Stimulated activated CD8-positive, alpha-beta memory T cell treated with anti-CD3 and anti-CD28 coated beads, Interleukin-12 subunit alpha, Interleukin-12 subunit beta, amount 100 ng/mL, for 24 hours (primary cell): ENCODE measurements around the gene KMT2B.

Experiments
- DNase-seq: peaks from one replicate; pipeline ENCODE4 v3.0.0-alpha.2; 2020; ENCODE audit errors: extremely low read depth

The KMT2B gene

DNA sequence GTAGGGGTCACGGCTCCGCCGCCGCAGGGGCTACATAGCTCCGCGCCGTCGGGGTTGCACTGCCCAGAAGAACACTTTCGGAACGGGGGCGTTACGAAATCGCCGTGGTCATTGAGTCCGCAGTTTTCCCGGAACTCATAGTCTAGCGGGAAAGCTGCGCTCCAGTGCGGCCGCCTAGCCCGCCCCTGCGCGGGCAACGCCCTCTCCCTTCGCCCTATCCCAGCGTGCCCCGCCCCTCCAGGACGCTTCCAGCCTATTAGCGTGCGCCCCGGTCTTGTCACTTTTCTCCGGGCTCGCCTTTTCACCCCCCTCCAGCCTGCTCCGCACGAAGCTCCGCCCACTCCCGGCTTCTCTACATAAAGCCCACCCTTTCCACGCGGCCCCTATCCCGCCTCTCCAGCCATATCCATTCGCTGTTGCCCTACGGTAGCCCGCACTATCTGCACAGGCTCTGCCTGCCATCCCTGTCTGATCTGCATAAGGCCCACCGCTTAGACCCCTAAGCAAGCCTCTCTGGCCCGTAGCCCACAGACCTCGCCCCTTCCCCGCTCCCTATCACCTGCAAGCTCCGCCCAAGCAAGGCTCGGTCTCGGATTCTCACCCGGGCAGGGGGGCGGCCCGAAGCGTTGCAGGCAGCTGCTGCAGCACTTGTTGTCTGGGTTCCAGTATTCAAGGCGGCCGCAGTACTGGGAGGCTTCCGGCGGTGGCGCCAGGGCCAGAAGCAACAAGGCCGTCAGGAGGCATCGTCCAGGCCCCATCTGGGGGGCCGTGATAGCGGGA, 22.8 kb downstream of the KMT2B start:
- peak; percentile 92 for DNase-seq

DNA sequence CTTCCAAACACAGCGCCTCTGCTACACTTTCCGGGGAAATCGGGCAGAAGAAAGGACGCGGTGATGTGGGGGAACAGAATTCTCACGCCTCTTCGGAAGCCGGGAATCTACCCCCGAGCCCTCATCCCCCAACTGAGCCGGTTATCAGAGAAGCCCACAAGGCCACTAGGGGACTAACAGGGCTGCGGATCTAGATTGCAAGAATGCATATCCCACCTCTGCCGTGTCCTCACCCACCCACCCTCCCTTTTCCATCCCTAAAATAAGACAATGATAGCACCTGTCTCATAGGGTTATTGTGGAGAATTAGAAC, 23.4 kb downstream of the KMT2B start:
- DNase-seq, result no peak

DNA sequence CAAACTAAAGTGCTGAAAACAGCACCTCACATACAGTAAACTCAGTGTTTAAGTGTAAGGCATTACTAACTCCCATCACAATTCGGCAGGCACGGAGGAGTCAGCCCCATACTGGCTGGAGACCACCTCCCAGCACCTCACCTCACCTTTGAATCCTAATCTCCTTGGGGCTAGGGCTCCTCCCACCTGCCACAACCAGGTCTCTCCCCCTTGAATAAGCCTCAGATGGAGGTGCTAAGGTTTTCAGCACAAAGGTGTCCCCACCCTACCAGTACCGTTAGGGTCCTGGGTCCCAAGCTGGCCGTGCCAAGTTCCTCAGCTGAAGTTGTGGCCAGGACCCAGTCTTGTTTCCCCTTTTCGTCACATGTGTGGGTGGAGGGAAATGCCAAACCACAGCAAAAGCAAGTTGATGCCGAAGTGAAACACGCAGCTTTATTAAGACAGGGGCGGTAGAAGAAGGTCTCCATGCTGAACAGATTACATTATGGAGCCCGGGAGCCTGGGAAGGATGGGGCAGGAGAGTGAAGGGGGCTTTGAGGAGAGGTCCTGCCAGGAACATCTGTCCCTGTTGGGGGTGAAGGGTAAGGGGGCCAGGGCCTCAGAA, 24.4 kb downstream of the KMT2B start, which contains the start of gene IGFLR1:
IGFLR1 (minus strand) TSS at position 332 of the 604 bp plus-strand sequence. CDS start 1,272 bp downstream, outside the sequence.
- peak; percentile 50 for DNase-seq

GRCh38 chr19:35743640-35744429, 26.0 kb downstream of the KMT2B start:
- DNase-seq, result no peak

DNA sequence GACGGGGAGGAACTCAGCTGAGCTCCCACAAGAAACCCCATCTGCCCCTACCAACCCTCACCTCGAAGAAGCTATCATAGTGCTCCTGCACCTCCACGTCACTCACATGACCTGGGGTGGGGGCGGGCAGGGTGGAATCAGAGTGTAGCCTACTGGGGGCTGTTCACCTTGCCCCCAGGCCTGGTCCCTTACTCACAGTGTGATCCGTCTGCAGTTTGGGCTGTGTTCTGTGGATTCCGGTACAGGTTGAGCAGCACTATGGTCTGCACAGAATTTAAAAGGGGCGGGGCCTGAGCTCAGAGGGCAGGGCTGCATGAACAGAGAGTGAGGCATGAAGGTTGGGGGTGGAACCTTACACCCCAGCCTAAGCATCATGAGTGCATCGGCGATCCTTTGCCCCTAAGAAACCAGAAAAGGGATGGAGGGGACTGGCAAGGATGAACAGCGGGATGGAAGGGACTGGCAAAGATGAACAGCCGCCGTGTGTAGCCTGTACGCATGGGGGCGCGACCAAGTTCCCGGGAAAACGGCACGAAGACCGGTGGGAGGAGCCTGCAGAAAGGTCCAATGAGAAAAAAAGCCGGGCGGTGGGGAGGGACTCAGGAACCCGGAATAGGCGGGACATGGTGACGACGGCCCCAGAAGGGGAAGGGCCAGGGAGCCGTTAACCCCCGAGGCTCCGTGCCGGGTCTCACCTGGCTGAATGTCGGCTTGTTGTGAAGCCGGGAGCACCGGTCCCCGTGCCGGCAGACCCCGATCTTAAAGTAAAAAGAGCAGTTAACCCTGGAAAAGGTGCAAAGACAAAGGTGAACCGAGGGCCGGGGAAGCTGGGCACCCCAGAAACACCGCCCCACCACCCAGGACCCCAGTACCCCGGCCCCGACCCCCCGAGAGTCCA, 26.9 kb downstream of the KMT2B start:
- peak; percentile 83 for DNase-seq

- DNase-seq, result peak; percentile 86
Measured at GRCh38 chr19:35745328-35746086, 27.7 kb downstream of the KMT2B start, which contains the start of the genes PSENEN and U2AF1L4. TSS of gene PSENEN (plus strand) at chr19:35745651. CDS start at chr19:35745931, 280 bp downstream. TSS of gene U2AF1L4 (minus strand) at chr19:35745418. CDS start at chr19:35745391, 27 bp downstream.

DNA sequence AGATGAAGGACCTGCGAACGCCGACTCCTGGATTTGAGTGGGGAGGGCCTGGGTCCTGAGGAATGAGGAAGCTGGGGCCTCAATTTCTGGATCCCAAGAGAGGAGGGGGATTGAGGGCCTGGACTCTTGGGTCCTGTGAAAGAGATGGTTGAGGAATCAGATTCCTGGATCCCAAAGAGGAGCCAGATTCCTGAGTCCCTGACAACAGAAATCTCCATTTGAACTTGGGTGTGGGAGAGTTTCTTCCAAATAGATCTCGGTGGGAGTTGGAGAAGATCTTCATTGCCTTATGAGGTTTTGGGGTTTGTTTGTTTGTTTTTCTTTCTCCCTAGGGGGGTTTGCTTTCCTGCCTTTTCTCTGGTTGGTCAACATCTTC, 28.3 kb downstream of the KMT2B start:
- no peak for DNase-seq

GRCh38 chr19:35746531-35746930, 28.7 kb downstream of the KMT2B start:
- no peak for DNase-seq

DNA sequence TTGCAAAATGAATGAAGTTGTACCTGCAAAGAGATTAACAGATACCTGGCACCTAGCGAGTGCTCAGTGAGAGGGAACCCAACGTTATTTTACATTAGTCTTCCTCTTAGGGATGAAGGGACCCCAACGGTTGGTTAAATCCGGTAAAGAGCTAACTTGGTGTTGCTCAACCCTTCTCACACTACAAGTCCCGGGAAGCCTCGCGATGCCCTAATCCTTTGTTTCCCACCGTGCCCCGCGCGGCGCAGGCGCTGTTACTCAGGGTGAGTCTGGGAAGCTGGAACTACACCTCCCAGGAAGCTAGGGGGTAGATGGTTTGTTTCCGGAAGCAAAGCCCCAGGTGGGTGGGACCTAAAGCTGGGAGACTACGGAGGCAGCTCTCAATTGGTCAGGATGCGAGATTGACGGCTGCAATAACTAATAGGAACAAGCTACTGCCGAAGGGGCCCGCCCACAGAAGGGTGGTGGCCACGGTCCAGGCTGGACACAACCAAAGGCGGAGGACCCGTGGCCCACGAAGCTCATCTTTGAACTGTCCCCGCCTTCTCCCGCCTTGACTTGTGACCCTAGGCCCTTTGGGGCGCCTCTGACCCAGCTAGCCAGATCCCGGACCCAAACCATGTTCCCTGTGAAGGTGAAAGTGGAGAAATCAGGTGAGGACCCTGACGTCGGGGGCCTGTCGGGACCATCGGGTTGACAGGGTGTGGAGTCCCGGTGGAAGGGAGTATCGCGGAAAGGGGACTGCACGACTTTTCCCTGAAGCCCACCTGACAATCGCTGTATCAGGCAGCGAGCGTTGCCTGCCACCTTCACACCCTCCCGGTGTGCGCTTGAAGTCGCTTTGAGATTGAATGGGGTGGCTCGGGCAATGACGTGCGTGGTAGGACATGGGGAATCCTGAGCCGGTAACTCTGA, 30.6 kb downstream of the KMT2B start, which contains the start of gene LIN37:
LIN37 (plus strand) TSS at position 471 of the 915 bp plus-strand sequence; CDS start at position 620, 149 bp downstream.
- peak; percentile 96 for DNase-seq

- no peak for DNase-seq
Measured at GRCh38 chr19:35750167-35750566, 32.4 kb downstream of the KMT2B start.

DNA sequence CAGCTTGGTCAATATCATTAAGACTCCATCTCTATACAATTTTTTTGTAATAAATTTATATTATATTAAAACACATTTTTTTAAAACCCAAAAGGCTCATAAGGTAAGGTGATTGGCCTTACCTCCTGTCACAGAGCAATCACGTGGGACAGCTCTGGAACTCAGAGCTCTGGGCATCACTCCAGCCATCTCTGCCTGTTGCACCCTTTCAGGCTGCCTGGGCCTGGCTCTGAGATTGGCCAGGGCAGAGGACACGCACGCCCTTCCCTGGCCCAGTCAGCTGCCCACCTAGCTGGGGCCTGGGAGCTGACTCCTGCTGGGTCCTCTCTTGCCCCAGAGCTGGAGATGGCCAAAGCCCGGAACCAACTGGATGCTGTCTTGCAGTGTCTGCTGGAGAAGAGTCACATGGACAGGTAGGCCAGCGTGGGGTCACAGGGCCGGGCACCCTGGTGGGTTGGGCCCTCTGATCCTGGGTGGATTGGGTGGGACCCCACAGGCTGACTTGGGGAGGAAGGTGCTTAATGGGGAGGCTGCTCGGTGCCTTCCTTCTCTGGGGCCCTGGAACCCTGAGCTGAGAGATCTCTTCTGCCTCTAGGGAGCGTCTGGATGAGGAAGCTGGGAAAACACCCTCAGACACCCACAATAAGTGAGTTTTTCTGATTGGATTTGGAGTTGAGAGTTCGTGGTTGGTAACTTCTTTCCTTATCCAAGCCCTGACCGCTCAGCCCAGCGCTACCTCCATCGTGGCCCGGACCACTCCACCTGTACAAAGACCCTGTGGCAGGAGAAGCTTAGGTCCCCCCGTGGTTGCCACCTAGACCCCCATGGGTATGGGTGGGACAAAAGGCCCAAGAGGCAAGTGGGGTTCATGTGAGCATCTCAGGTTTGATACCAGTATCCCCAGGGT, 34.3 kb downstream of the KMT2B start:
- no peak for DNase-seq

- DNase-seq, result no peak
Measured at GRCh38 chr19:35752746-35753350, 35.0 kb downstream of the KMT2B start.

DNA sequence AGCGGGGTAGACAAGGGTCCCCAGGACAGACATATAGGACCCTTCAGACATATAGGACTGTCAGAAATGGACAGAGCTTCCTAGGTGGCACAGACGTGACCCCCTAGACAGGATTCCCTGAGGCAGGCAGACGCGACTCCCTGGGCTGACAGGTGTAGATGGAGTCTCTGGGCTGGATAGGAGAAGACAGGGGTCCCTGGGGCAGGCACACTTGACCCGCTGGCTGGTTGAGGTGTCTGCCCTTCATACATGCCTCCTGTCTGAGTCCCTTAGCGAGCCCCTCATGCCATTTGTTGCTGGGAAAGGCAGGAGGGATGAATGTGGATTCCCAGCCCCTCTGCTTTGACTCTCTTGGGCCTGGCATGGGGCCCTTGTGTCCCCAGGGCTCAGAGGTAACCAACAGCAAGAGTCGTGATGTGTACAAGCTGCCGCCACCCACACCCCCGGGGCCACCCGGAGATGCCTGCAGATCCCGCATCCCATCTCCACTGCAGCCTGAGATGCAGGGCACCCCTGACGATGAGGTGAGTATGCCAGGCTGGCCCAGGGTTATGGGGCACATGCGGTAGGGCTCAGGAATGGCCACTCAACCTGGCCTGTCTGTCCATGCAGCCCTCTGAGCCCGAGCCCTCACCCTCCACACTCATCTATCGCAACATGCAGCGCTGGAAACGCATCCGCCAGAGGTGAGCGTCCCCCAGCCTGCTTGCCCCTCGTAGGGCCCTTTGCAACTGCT, 36.0 kb downstream of the KMT2B start:
- DNase-seq, result no peak

DNA sequence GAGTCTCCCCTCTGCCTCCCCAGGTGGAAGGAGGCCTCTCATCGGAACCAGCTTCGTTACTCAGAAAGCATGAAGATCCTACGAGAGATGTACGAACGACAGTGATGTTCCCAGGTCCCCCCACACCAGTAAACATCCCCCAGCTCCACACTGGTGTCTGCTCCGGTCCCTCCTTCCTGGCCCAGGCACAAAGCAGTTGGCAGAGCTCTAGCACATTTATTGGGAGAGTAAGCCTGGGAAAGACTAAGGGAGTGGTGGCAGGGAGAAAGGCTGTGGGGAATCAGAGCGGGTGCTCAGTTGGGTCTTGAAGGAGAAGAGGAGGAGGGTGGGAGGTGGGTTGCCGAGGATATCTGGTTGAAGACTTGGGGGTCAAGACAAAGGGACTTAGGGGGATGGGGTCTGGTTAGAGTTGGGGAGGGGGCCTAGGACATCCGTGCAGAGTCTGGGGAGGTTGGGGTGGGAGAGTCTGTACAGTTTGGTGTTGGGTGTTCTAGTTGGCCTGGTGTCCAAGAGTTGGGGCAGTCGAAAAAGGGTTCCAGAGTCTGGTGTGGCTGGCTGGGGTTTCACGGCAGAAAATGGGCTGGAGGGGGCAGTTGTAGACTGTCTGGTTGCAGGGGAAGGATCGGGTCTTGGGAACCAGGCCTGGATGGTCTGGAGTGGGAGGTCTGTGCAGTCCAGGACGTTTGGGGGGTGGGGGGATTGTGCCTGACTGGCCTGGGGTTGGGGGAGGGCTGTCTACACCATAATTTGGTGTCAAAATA, 36.7 kb downstream of the KMT2B start:
- DNase-seq, result no peak

- no peak for DNase-seq
Measured at GRCh38 chr19:35755131-35755549, 37.3 kb downstream of the KMT2B start.

DNA sequence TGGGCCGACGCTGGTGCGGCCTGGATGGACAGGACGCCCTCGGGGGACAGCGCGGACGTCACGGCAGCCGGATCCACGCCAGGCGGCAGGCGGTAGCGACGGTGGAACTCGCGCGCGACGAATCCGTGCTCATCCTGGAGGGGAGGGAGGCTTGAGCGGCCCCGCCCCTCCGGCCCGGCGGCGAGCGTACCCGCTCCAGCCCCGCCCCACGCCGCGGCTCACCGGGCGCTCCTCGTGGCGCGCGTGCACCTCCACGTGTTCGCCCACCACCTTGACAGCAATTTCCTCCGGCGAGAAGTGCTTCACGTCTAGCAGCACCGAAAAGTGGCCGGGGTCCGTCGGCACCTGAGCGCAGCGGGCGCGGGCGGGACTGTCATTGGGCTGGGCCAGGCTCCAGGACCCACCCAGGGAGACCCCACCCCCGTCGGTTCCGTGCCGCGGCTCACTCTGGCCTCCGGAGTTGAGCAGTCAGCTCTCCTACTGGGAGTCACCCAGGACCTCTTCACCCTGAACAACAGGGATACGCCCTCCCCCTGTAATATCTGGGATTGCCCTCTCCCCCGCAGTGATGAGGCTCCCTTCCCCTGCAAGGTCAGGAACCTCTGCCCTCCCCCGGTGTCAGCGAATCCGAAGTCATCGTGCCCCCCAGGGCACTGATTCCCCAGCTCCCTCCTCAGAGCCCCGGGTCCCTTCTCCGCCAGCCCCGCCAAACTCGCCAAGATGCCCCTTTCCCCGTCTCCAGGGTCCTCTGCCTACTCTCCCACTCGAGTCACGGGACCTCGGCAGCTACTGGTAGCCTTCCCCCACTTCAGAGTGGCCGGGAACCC, 38.0 kb downstream of the KMT2B start:
- DNase-seq, result no peak
